HepG2 (cell line): ENCODE measurements around the gene HBB. TPM values are rescaled to one million over a fixed set of nuclear protein-coding genes. Genes with fewer than 3 reads are reported as not detected.

Experiments
- ATAC-seq: fragments of 200-7000 bp; cut with Tn5 transposase; 3 replicates; pipeline ENCODE4 v1.9.1; 2020; ENCODE audit warnings: mild to moderate bottlenecking, moderate library complexity
- BruUV-seq: library from RNA; stranded (reverse); fragments of 400-500 nt; replicated peaks from 2 replicates; lab custom pipeline; 2021; lab: Mats Ljungman, UMichigan
- CTCF ChIA-PET: fragments of 300-600 bp; formaldehyde crosslinking; extraction: SDS; loops from one replicate; lab custom pipeline; 2021; ENCODE audit warnings: low total read pairs, inconsistent platforms, low intra/inter-chr PET ratio; lab: Yijun Ruan, JAX
- POLR2A ChIA-PET: fragments of 350-600 bp; sonication (Branson Sonifier 250); formaldehyde crosslinking; loops from one replicate; lab custom pipeline; 2020; ENCODE audit warnings: antibody characterized with exemption, inconsistent platforms; lab: Yijun Ruan, JAX
- DNase-seq: peaks from one replicate; pipeline ENCODE4 v3.0.0-alpha.2; 2015; ENCODE audit warnings: low spot score
- FAIRE-seq: peaks from 3 replicates; lab custom pipeline; 2011; peaks lifted over from hg19 to GRCh38; lab: Jason Lieb, UNC
- H2AFZ ChIP-seq: one replicate; pipeline ENCODE4 v1.6.1; 2011; ENCODE audit warnings: low read length, inconsistent platforms
- H3K27ac ChIP-seq: fragments of 300-600 bp; 3 replicates; pipeline ENCODE4 v1.8.0; 2011; ENCODE audit warnings: mixed run types, mild to moderate bottlenecking, mixed read lengths, low read length, inconsistent platforms; ENCODE audit not compliant: insufficient read depth; ENCODE audit errors: extremely low read length
- H3K27me3 ChIP-seq, 2 experiments: fragments of 200-600 bp in 1 of 2; 2 replicates in 1 of 2; 3 replicates in 1 of 2; pipeline versions ENCODE4 v1.6.0 to v1.8.0; 2011; ENCODE audit warnings: low read length in 2 of 2, mild to moderate bottlenecking in 2 of 2, moderate library complexity in 2 of 2, inconsistent platforms in 1 of 2; ENCODE audit not compliant: insufficient read depth in 2 of 2, control insufficient read depth in 1 of 2
- H3K36me3 ChIP-seq, 2 experiments: fragments of 200-600 bp in 1 of 2; replicated peaks in 1 of 2; 2 replicates in 1 of 2; 3 replicates in 1 of 2; pipeline versions ENCODE4 v1.5.1 to v1.8.0; 2011; ENCODE audit warnings: low read length in 2 of 2, inconsistent platforms in 1 of 2; ENCODE audit not compliant: insufficient read depth in 2 of 2, control insufficient read depth in 1 of 2
- H3K4me1 ChIP-seq: 2 replicates; pipeline ENCODE4 v1.5.1; 2012; ENCODE audit warnings: low read length, inconsistent platforms; ENCODE audit not compliant: insufficient read depth
- H3K4me2 ChIP-seq: 2 replicates; pipeline ENCODE4 v1.6.0; 2011; ENCODE audit warnings: low read depth, low read length, inconsistent platforms
- H3K4me3 ChIP-seq, 3 experiments: fragments of 200-600 bp in 1 of 3; sonication (generic), shearing (Covaris generic) in 1 of 3; replicated peaks in 1 of 3; 2 replicates each; pipeline ENCODE4 v1.5.1; 2011 to 2016; ENCODE audit warnings: low read length in 3 of 3, inconsistent platforms in 2 of 3, low read depth in 2 of 3, mild to moderate bottlenecking in 2 of 3, control low read depth in 1 of 3, mixed read lengths in 1 of 3; ENCODE audit not compliant: insufficient read depth in 1 of 3
- H3K79me2 ChIP-seq: one replicate; pipeline ENCODE4 v1.6.1; 2011; ENCODE audit warnings: low read length, inconsistent platforms; ENCODE audit not compliant: insufficient read depth
- H3K9ac ChIP-seq: 2 replicates; pipeline ENCODE4 v1.6.0; 2011; ENCODE audit warnings: mild to moderate bottlenecking, low read depth, low read length, inconsistent platforms; ENCODE audit not compliant: insufficient read depth
- H3K9me3 ChIP-seq: 2 replicates; pipeline ENCODE4 v1.5.1; 2012; ENCODE audit warnings: mild to moderate bottlenecking, low read length
- H4K20me1 ChIP-seq: 2 replicates; pipeline ENCODE4 v1.6.0; 2011; ENCODE audit warnings: inconsistent platforms, mild to moderate bottlenecking, low read length, moderate library complexity; ENCODE audit not compliant: insufficient read depth
- CBX1 ChIP-seq: IDR thresholded peaks from one replicate; pipeline ENCODE4 v1.6.1; 2016; ENCODE audit warnings: antibody characterized with exemption, low read depth
- CHCHD3 ChIP-seq: sonication (generic); formaldehyde crosslinking; IDR thresholded peaks from 2 replicates; pipeline ENCODE4 v1.8.0; 2022; ENCODE audit warnings: mild to moderate bottlenecking, missing genetic modification reagents, moderate library complexity
- MBNL3 ChIP-seq: fragments of 250-450 bp; sonication (Bioruptor Pico); conservative IDR thresholded peaks from 2 replicates; pipeline ENCODE4 v1.8.0; 2022; ENCODE audit warnings: mild to moderate bottlenecking, inconsistent platforms
- REL ChIP-seq: sonication (generic); formaldehyde crosslinking; conservative IDR thresholded peaks from 2 replicates; pipeline ENCODE4 v1.8.0; 2022; ENCODE audit warnings: mild to moderate bottlenecking, missing genetic modification reagents, moderate library complexity
- SNRNP70 ChIP-seq: fragments of 200-400 bp; formaldehyde crosslinking; IDR thresholded peaks from 2 replicates; pipeline ENCODE4 v1.6.1; 2017; ENCODE audit warnings: mild to moderate bottlenecking, low read depth, low read length, moderate library complexity
- TFE3 ChIP-seq: IDR thresholded peaks from 2 replicates; pipeline ENCODE4 v1.6.1; 2016
- ZNF33B ChIP-seq: sonication (generic); formaldehyde crosslinking; IDR thresholded peaks from 2 replicates; pipeline ENCODE4 v1.5.1; 2020; ENCODE audit warnings: mild to moderate bottlenecking, missing genetic modification reagents
- ZNF44 ChIP-seq: sonication (generic); formaldehyde crosslinking; IDR thresholded peaks from 2 replicates; pipeline ENCODE4 v1.5.1; 2020; ENCODE audit warnings: mild to moderate bottlenecking, missing genetic modification reagents
- ZNF512B ChIP-seq: sonication (generic); formaldehyde crosslinking; IDR thresholded peaks from 2 replicates; pipeline ENCODE4 v1.5.1; 2020; ENCODE audit warnings: missing genetic modification reagents, mild to moderate bottlenecking, borderline replicate concordance
- ZNF891 ChIP-seq: sonication (generic); formaldehyde crosslinking; IDR thresholded peaks from 2 replicates; pipeline ENCODE4 v1.5.0; 2020; ENCODE audit warnings: mild to moderate bottlenecking, missing genetic modification reagents
- ZSCAN21 ChIP-seq: sonication (generic); formaldehyde crosslinking; IDR thresholded peaks from 2 replicates; pipeline ENCODE4 v1.8.0; 2022; ENCODE audit warnings: mild to moderate bottlenecking, missing genetic modification reagents, moderate library complexity, borderline replicate concordance
- WGBS: methylation state at CpG from one replicate; pipeline ENCODE4 v1.1.6; 2017; ENCODE audit warnings: low lambda C conversion rate; 5-methylcytosine and 5-hydroxymethylcytosine counted together
- in situ Hi-C: cut with HindIII; loops from 2 replicates; pipeline ENCODE4 v1.10.0; 2017; ENCODE audit warnings: low pct_unique_long_range_greater_than_20kb; ENCODE audit not compliant: extremely low pct_ligation_motif_present
- intact Hi-C: fragments of 100-400 bp; cut with micrococcal nuclease; formaldehyde crosslinking; loops from one replicate; pipeline ENCODE4 v1.10.0; 2022; ENCODE audit not compliant: unreplicated experiment
- polyA plus RNA-seq, 8 experiments: library from polyadenylated mRNA; depleted of rRNA in 3 of 8; stranded (reverse) in 7 of 8; unstranded in 1 of 8; fragments of >200 nt; fragmentation: Illumina TruSeq in 4 of 8; extraction: Trizol in 4 of 8; gene quantifications; 2 replicates each; pipeline versions ENCODE4 v1.2.1 to v1.2.3, GENCODE V29; 2011 to 2016; ENCODE audit warnings: low read depth in 4 of 8, missing spikeins in 1 of 8, mixed read lengths in 1 of 8; ENCODE audit not compliant: insufficient read depth in 1 of 8
- total RNA-seq, 5 experiments: library from RNA; depleted of rRNA; stranded (reverse); fragments of >200 nt; fragmentation: Illumina TruSeq; extraction: Trizol; gene quantifications; 2 replicates each; pipeline ENCODE4 v1.2.3, GENCODE V29; 2016; ENCODE audit warnings: low read depth in 1 of 5
- TF ChIP-seq, protein P1 (sequence below): sonication (generic); formaldehyde crosslinking; IDR thresholded peaks from 2 replicates; pipeline ENCODE4 v1.8.1; 2023; ENCODE audit warnings: missing genetic modification reagents, inconsistent platforms, borderline replicate concordance

The HBB gene
- total and polyA plus RNA-seq, 2 of the 13 experiments (the other 11 are each of a cell fraction or from before 2014, with no cell fraction given), result not detected

GRCh38 chr11:5229356-5229755 is 2.5 kb upstream of the HBB start:
- POLR2A ChIA-PET, result no interaction called here
- ATAC-seq, result no peak
- no peaks in the 10 kb centered on the region for H4K20me1 ChIP-seq

More at GRCh38 chr11:5229356-5229755, 2.5 kb upstream of the HBB start:
- no peak for TF ChIP-seq ZNF512B (CRISPR knock-in tag)
- TF ChIP-seq CHCHD3 (CRISPR knock-in tag), result no peak
- no peak for TF ChIP-seq MBNL3 (CRISPR knock-in tag)
- no peak for TF ChIP-seq ZNF33B
- no peak for TF ChIP-seq CBX1
- no peak for TF ChIP-seq ZNF44 (CRISPR knock-in tag)
- no peak for TF ChIP-seq ZNF891 (CRISPR knock-in tag)
- TF ChIP-seq TFE3 (CRISPR knock-in tag), result no peak
- no peak for TF ChIP-seq SNRNP70
- TF ChIP-seq, protein P1, sequence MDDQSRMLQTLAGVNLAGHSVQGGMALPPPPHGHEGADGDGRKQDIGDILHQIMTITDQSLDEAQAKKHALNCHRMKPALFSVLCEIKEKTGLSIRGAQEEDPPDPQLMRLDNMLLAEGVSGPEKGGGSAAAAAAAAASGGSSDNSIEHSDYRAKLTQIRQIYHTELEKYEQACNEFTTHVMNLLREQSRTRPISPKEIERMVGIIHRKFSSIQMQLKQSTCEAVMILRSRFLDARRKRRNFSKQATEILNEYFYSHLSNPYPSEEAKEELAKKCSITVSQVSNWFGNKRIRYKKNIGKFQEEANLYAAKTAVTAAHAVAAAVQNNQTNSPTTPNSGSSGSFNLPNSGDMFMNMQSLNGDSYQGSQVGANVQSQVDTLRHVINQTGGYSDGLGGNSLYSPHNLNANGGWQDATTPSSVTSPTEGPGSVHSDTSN (CRISPR knock-in tag), result no peak
- TF ChIP-seq ZSCAN21 (CRISPR knock-in tag), result no peak
- TF ChIP-seq REL (CRISPR knock-in tag), result no peak
- in situ Hi-C loops (no loop called here), intact Hi-C loops (no loop called here)
- Histone ChIP-seq H3K36me3 (no peaks in the 10 kb centered on the region), H3K4me2 (no peak overlapping the region), H3K27me3 (peaks cover 0 to 3% of the 10 kb centered on the region in 2 experiments; a peak in 1 of 5 replicates), H3K9ac (no peak overlapping the region), H3K27ac (no peak overlapping the region), H3K4me3 (no peak overlapping the region), H3K4me1 (no peaks in the 10 kb centered on the region), H2AFZ (no peak overlapping the region), H3K79me2 (no peaks in the 10 kb centered on the region), H3K9me3 (no peaks in the 10 kb centered on the region)
- CTCF ChIA-PET, result no interaction called here
- WGBS, result 0% methylated on average over 1 of the region's 1 CpG
- no TSS peak for BruUV-seq
- DNase-seq, result no peak
- no peak for FAIRE-seq
